ENCODE data around the gene COX6A2.

COX6A2 gene

GRCh38 chr16:31461921-31462804 is 34.0 kb upstream of the COX6A2 start:
- Histone ChIP-seq H2BK5ac (ENCODE audit: low read length) (peak overlapping the region; percentile 50), H3K23ac (ENCODE audit: low read depth, low read length, poor library complexity) (peak overlapping the region; percentile 80), H2BK15ac (ENCODE audit: low read length) (no peak overlapping the region), H3K9me3 (replicated peaks in 1 of 2; ENCODE audit: control insufficient read depth in 2 of 2, insufficient read depth in 1 of 2, low read depth in 1 of 2, low read length in 2 of 2) (no peaks in the 10 kb centered on the region), H2BK12ac (ENCODE audit: low read length) (no peak overlapping the region), H3K27ac (replicated peaks; ENCODE audit: low read length) (no peak overlapping the region), H3K4ac (ENCODE audit: low read length) (no peak overlapping the region), H3K14ac (ENCODE audit: low read length) (no peak overlapping the region), H3K4me2 (ENCODE audit: insufficient read depth, low read length, poor library complexity, severe bottlenecking) (no peak overlapping the region), H3K4me3 (ENCODE audit: low read length in 2 of 2) (no peak overlapping the region), H2AFZ (ENCODE audit: low read length) (no peak overlapping the region), H3K27me3 (ENCODE audit: control insufficient read depth in 3 of 3, insufficient read depth in 3 of 3, low read depth in 1 of 3, low read length in 3 of 3) (no peaks in the 10 kb centered on the region), H3K36me3 (replicated peaks in 1 of 2; ENCODE audit: control insufficient read depth in 2 of 2, insufficient read depth in 2 of 2, low read length in 2 of 2) (peaks cover 8 to 59% of the 10 kb centered on the region in 2 donors), H2AK5ac (ENCODE audit: low read depth, low read length) (peak overlapping the region; percentile 81), H3K79me1 (ENCODE audit: low read depth, low read length) (peaks cover 11% of the 10 kb centered on the region), H3K18ac (ENCODE audit: low read length) (no peak overlapping the region), H3K4me1 (ENCODE audit: control insufficient read depth in 2 of 2, insufficient read depth in 1 of 2, low read depth in 1 of 2, low read length in 2 of 2) (peaks cover 7 to 9% of the 10 kb centered on the region in 2 donors), H4K8ac (ENCODE audit: low read depth, low read length) (no peak overlapping the region), H4K91ac (ENCODE audit: low read depth, low read length, poor library complexity) (no peak overlapping the region), H3K9ac (ENCODE audit: low read depth, low read length, poor library complexity) (peak overlapping the region; percentile 44), H2BK120ac (ENCODE audit: low read depth, low read length) (no peak overlapping the region)
- no peak for DNase-seq (ENCODE audit: low spot score)
- no CpG with 5 or more reads among the region's 35 CpGs for WGBS, 2 donors (ENCODE audit: extremely low coverage in 2 of 2, insufficient read length in 2 of 2, insufficient replicate concordance in 1 of 2)

DNA sequence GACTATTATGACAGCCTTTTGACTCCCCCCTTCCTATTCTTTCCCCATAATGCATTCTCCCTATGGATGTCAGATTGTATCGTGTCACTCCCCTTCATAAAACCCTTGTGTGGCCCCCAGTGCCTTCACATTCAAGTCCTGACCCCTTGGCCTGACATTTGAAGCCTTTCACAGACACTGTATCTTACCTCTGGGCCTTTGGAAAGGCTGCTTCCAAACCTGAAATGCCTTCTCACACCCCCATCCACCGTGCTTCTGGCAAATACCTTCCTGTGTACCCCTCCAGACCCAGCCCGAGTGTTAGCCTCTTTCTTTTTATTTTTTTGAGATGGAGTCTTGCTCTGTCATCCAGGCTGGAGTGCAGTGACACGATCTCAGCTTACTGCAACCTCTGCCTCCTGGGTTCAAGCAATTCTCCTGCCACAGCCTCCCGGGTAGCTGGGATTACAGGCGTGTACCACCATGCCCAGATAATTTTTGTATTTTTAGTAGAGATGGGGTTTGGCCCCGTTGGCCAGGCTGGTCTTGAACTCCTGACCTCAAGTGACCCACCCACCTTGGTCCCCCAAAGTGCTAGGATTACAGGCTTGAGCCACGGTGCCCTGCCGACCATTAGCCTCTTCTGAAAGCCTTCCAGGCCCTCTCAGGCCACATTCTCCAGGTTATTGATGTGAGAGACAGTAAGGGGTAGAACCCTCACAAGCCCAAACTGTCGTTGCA is 33.2 kb upstream of the COX6A2 start:
- Histone ChIP-seq H3K79me1 (ENCODE audit: low read depth, low read length) (peaks cover 14% of the 10 kb centered on the region), H3K4me3 (ENCODE audit: low read length in 2 of 2) (no peak overlapping the region), H3K9me3 (replicated peaks in 1 of 2; ENCODE audit: control insufficient read depth in 2 of 2, insufficient read depth in 1 of 2, low read depth in 1 of 2, low read length in 2 of 2) (no peaks in the 10 kb centered on the region), H3K9ac (ENCODE audit: low read depth, low read length, poor library complexity) (peak overlapping the region; percentile 44), H3K36me3 (replicated peaks in 1 of 2; ENCODE audit: control insufficient read depth in 2 of 2, insufficient read depth in 2 of 2, low read length in 2 of 2) (peaks cover 9 to 60% of the 10 kb centered on the region in 2 donors), H3K4me1 (ENCODE audit: control insufficient read depth in 2 of 2, insufficient read depth in 1 of 2, low read depth in 1 of 2, low read length in 2 of 2) (peaks cover 7 to 9% of the 10 kb centered on the region in 2 donors), H3K27ac (replicated peaks; ENCODE audit: low read length) (no peak overlapping the region), H2AFZ (ENCODE audit: low read length) (no peak overlapping the region), H4K8ac (ENCODE audit: low read depth, low read length) (no peak overlapping the region), H2BK5ac (ENCODE audit: low read length) (no peak overlapping the region), H3K27me3 (ENCODE audit: control insufficient read depth in 3 of 3, insufficient read depth in 3 of 3, low read depth in 1 of 3, low read length in 3 of 3) (no peaks in the 10 kb centered on the region), H3K4me2 (ENCODE audit: insufficient read depth, low read length, poor library complexity, severe bottlenecking) (no peak overlapping the region), H2BK120ac (ENCODE audit: low read depth, low read length) (no peak overlapping the region), H2AK5ac (ENCODE audit: low read depth, low read length) (no peak overlapping the region), H3K14ac (ENCODE audit: low read length) (no peak overlapping the region), H2BK15ac (ENCODE audit: low read length) (no peak overlapping the region), H3K23ac (ENCODE audit: low read depth, low read length, poor library complexity) (no peak overlapping the region), H3K18ac (ENCODE audit: low read length) (no peak overlapping the region), H2BK12ac (ENCODE audit: low read length) (no peak overlapping the region), H4K91ac (ENCODE audit: low read depth, low read length, poor library complexity) (no peak overlapping the region), H3K4ac (ENCODE audit: low read length) (no peak overlapping the region)
- no CpG with 5 or more reads among the region's 10 CpGs for WGBS, 2 donors (ENCODE audit: extremely low coverage in 2 of 2, insufficient read length in 2 of 2, insufficient replicate concordance in 1 of 2)
- DNase-seq (ENCODE audit: low spot score), result no peak

DNA sequence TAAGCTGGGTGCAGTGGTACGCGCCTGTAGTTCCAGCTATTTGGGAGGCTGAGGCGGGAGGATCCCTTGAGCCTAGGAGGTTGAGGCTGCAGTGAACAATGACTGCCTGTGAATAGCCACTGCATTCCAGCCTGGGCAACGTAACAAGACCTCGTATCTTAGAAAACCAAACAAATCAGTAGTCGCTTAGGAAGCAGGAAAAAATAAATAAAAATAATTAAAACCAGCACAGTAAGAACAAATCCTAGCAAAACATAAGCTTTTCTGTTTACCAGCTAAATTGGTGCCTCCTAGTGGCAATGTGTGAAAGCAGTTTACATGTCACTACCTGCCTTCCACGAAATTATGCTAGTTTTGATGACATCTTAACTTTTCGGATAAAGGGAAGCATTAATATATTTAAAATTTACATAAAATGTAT is 32.4 kb upstream of the COX6A2 start:
- Histone ChIP-seq H3K4me2 (ENCODE audit: insufficient read depth, low read length, poor library complexity, severe bottlenecking) (no peak overlapping the region), H3K36me3 (replicated peaks in 1 of 2; ENCODE audit: control insufficient read depth in 2 of 2, insufficient read depth in 2 of 2, low read length in 2 of 2) (peaks cover 10 to 58% of the 10 kb centered on the region in 2 donors), H2AK5ac (ENCODE audit: low read depth, low read length) (no peak overlapping the region), H3K4ac (ENCODE audit: low read length) (no peak overlapping the region), H3K18ac (ENCODE audit: low read length) (no peak overlapping the region), H3K23ac (ENCODE audit: low read depth, low read length, poor library complexity) (no peak overlapping the region), H4K8ac (ENCODE audit: low read depth, low read length) (no peak overlapping the region), H3K27ac (replicated peaks; ENCODE audit: low read length) (no peak overlapping the region), H2BK5ac (ENCODE audit: low read length) (no peak overlapping the region), H3K9ac (ENCODE audit: low read depth, low read length, poor library complexity) (no peak overlapping the region), H3K9me3 (replicated peaks in 1 of 2; ENCODE audit: control insufficient read depth in 2 of 2, insufficient read depth in 1 of 2, low read depth in 1 of 2, low read length in 2 of 2) (no peaks in the 10 kb centered on the region), H3K14ac (ENCODE audit: low read length) (no peak overlapping the region), H3K4me3 (ENCODE audit: low read length in 2 of 2) (peak overlapping the region in 1 of 2 donors; percentile 50), H2AFZ (ENCODE audit: low read length) (peak overlapping the region; percentile 62), H2BK120ac (ENCODE audit: low read depth, low read length) (no peak overlapping the region), H2BK12ac (ENCODE audit: low read length) (no peak overlapping the region), H3K79me1 (ENCODE audit: low read depth, low read length) (peaks cover 14% of the 10 kb centered on the region), H4K91ac (ENCODE audit: low read depth, low read length, poor library complexity) (no peak overlapping the region), H3K27me3 (ENCODE audit: control insufficient read depth in 3 of 3, insufficient read depth in 3 of 3, low read depth in 1 of 3, low read length in 3 of 3) (no peaks in the 10 kb centered on the region), H2BK15ac (ENCODE audit: low read length) (no peak overlapping the region), H3K4me1 (ENCODE audit: control insufficient read depth in 2 of 2, insufficient read depth in 1 of 2, low read depth in 1 of 2, low read length in 2 of 2) (peaks cover 9 to 13% of the 10 kb centered on the region in 2 donors)
- no CpG with 5 or more reads among the region's 8 CpGs for WGBS, 2 donors (ENCODE audit: extremely low coverage in 2 of 2, insufficient read length in 2 of 2, insufficient replicate concordance in 1 of 2)
- no peak for DNase-seq (ENCODE audit: low spot score)
